Measurements from ENCODE around the gene PKMYT1. TPM values are rescaled to one million over a fixed set of nuclear protein-coding genes. Genes with fewer than 3 reads are reported as not detected.

Gene PKMYT1
- total RNA-seq, 1 donor from 2014 or later, result 4.6 TPM

GRCh38 chr16:2925951-2926649, 54.1 kb downstream of the PKMYT1 start:
- Histone ChIP-seq H3K27me3 (peaks cover 10% of the 10 kb centered on the region), H3K4me3 (peak overlapping the region; percentile 36), H2AFZ (replicated peaks) (no peak overlapping the region), H3K27ac (no peak overlapping the region), H3K79me2 (ENCODE audit: low read depth) (no peaks in the 10 kb centered on the region), H3K9me3 (ENCODE audit: low read depth) (no peaks in the 10 kb centered on the region), H3K36me3 (no peaks in the 10 kb centered on the region), H3K4me1 (peaks cover 19% of the 10 kb centered on the region), H3K4me2 (peak overlapping the region; percentile 79), H3K9ac (no peak overlapping the region), H3F3A (ENCODE audit: low read depth) (peaks cover 21% of the 10 kb centered on the region), H4K20me1 (ENCODE audit: low read depth) (no peaks in the 10 kb centered on the region)
- peaks cover 23% of the 10 kb centered on the region for H3K4me1 Mint-ChIP-seq
- no peaks in the 10 kb centered on the region for H3K9me3 Mint-ChIP-seq
- H3K4me3 Mint-ChIP-seq, result no peak overlapping the region
- TF ChIP-seq CTCF (IDR thresholded peaks at IDR 0.05), result no peak
- no peak for TF ChIP-seq EZH2 (IDR thresholded peaks at IDR 0.05)
- TF ChIP-seq EZH2phosphoT487 (IDR thresholded peaks at IDR 0.05), result no peak
- no peak for DNase-seq (ENCODE audit: low spot score)
- no peak overlapping the region for H3K27ac Mint-ChIP-seq
- peaks cover 2% of the 10 kb centered on the region for H3K27me3 Mint-ChIP-seq (ENCODE audit: insufficient read depth, low read depth)
- H3K36me3 Mint-ChIP-seq, result peaks cover 5% of the 10 kb centered on the region

- Histone ChIP-seq H3K27ac (no peak overlapping the region), H2AFZ (replicated peaks) (peak overlapping the region; percentile 72), H3K36me3 (no peaks in the 10 kb centered on the region), H3K4me3 (peak overlapping the region; percentile 36), H3K4me1 (peaks cover 19% of the 10 kb centered on the region), H3K27me3 (peaks cover 10% of the 10 kb centered on the region), H3F3A (ENCODE audit: low read depth) (peaks cover 24% of the 10 kb centered on the region), H3K9me3 (ENCODE audit: low read depth) (no peaks in the 10 kb centered on the region), H4K20me1 (ENCODE audit: low read depth) (no peaks in the 10 kb centered on the region), H3K4me2 (peak overlapping the region; percentile 79), H3K9ac (no peak overlapping the region), H3K79me2 (ENCODE audit: low read depth) (no peaks in the 10 kb centered on the region)
- Mint-ChIP-seq H3K27me3 (ENCODE audit: insufficient read depth, low read depth) (peaks cover 2% of the 10 kb centered on the region), H3K4me1 (peaks cover 23% of the 10 kb centered on the region), H3K4me3 (no peak overlapping the region), H3K27ac (no peak overlapping the region), H3K9me3 (no peaks in the 10 kb centered on the region), H3K36me3 (peaks cover 5% of the 10 kb centered on the region)
- DNase-seq (ENCODE audit: low spot score), result peak; percentile 85
- TF ChIP-seq EZH2 (IDR thresholded peaks at IDR 0.05), result no peak
- no peak for TF ChIP-seq EZH2phosphoT487 (IDR thresholded peaks at IDR 0.05)
- no peak for TF ChIP-seq CTCF (IDR thresholded peaks at IDR 0.05)
Measured at GRCh38 chr16:2924901-2925755, 55.1 kb downstream of the PKMYT1 start.

GRCh38 chr16:2923481-2923880, 56.8 kb downstream of the PKMYT1 start:
- H3K36me3 ChIP-seq, result no peaks in the 10 kb centered on the region
- no peak for TF ChIP-seq CTCF (IDR thresholded peaks at IDR 0.05)
- TF ChIP-seq EZH2phosphoT487 (IDR thresholded peaks at IDR 0.05), result no peak
- TF ChIP-seq EZH2 (IDR thresholded peaks at IDR 0.05), result no peak
- Mint-ChIP-seq H3K27me3 (ENCODE audit: insufficient read depth, low read depth) (peaks cover 9% of the 10 kb centered on the region), H3K36me3 (peaks cover 8% of the 10 kb centered on the region), H3K4me1 (peaks cover 21% of the 10 kb centered on the region), H3K27ac (no peak overlapping the region), H3K4me3 (no peak overlapping the region), H3K9me3 (no peaks in the 10 kb centered on the region)
- H3K9ac ChIP-seq, result no peak overlapping the region
- no peak overlapping the region for H3K27ac ChIP-seq
- H2AFZ ChIP-seq (replicated peaks), result no peak overlapping the region
- peaks cover 10% of the 10 kb centered on the region for H3K27me3 ChIP-seq
- H3F3A ChIP-seq (ENCODE audit: low read depth), result peaks cover 25% of the 10 kb centered on the region
- no peak for DNase-seq (ENCODE audit: low spot score)
- H4K20me1 ChIP-seq (ENCODE audit: low read depth), result no peaks in the 10 kb centered on the region
- no peaks in the 10 kb centered on the region for H3K9me3 ChIP-seq (ENCODE audit: low read depth)
- peaks cover 14% of the 10 kb centered on the region for H3K4me1 ChIP-seq
- no peak overlapping the region for H3K4me2 ChIP-seq
- no peak overlapping the region for H3K4me3 ChIP-seq
- H3K79me2 ChIP-seq (ENCODE audit: low read depth), result no peaks in the 10 kb centered on the region

Small RNAs within 50 kb of the gene (small RNA-seq; reads per million reads assigned to genes)
- gene LINC00514, result not detected

Other genes with a start within 250 kb of the PKMYT1 start
- 82.3 and 119 TPM in 2 replicates for gene SRRM2, start 227.8 kb downstream of the PKMYT1 start, total RNA-seq (ENCODE audit: low replicate concordance)
- 210 and 402 TPM in 2 replicates for gene ELOB, start 203.2 kb downstream of the PKMYT1 start, total RNA-seq (ENCODE audit: low replicate concordance)
- gene PRSS33, start 192.9 kb downstream of the PKMYT1 start, total RNA-seq (ENCODE audit: low replicate concordance), result 0.40 and 0.73 TPM in 2 replicates
- gene PRSS41, start 182.0 kb downstream of the PKMYT1 start, total RNA-seq (ENCODE audit: low replicate concordance), result not detected in 2 replicates
- gene PRSS21, start 163.2 kb downstream of the PKMYT1 start, total RNA-seq (ENCODE audit: low replicate concordance), result not detected in 2 replicates
- not detected in 2 replicates for gene ZG16B, start 150.1 kb downstream of the PKMYT1 start, total RNA-seq (ENCODE audit: low replicate concordance)
- gene PRSS22, start 122.3 kb downstream of the PKMYT1 start, total RNA-seq (ENCODE audit: low replicate concordance), result not detected in 2 replicates
- 15.8 and 46.5 TPM in 2 replicates for gene FLYWCH2, start 97.2 kb downstream of the PKMYT1 start, total RNA-seq (ENCODE audit: low replicate concordance)
- gene FLYWCH1, start 68.5 kb downstream of the PKMYT1 start, total RNA-seq (ENCODE audit: low replicate concordance), result 5.1 and 16.1 TPM in 2 replicates
- 0.51 and 5.6 TPM in 2 replicates for gene KREMEN2, start 16.2 kb downstream of the PKMYT1 start, total RNA-seq (ENCODE audit: low replicate concordance)
- 3.3 and 15.4 TPM in 2 replicates for gene PAQR4, start 11.1 kb downstream of the PKMYT1 start, total RNA-seq (ENCODE audit: low replicate concordance)
- gene CLDN9, start 32.5 kb upstream of the PKMYT1 start, total RNA-seq (ENCODE audit: low replicate concordance), result not detected in 2 replicates
- 31.6 and 60.0 TPM in 2 replicates for gene CLDN6, start 37.7 kb upstream of the PKMYT1 start, total RNA-seq (ENCODE audit: low replicate concordance)
- gene TNFRSF12A, start 39.9 kb upstream of the PKMYT1 start, total RNA-seq (ENCODE audit: low replicate concordance), result 6.7 and 14.3 TPM in 2 replicates
- gene HCFC1R1, start 43.5 kb upstream of the PKMYT1 start, total RNA-seq (ENCODE audit: low replicate concordance), result 1.6 and 15.7 TPM in 2 replicates
- 16.6 and 28.6 TPM in 2 replicates for gene THOC6, start 43.6 kb upstream of the PKMYT1 start, total RNA-seq (ENCODE audit: low replicate concordance)
- 0.12 TPM in 1 of 2 replicates, not detected in the other for gene BICDL2, start 56.5 kb upstream of the PKMYT1 start, total RNA-seq (ENCODE audit: low replicate concordance)
- gene MMP25, start 66.1 kb upstream of the PKMYT1 start, total RNA-seq (ENCODE audit: low replicate concordance), result 0.58 and 0.62 TPM in 2 replicates
- 1.4 TPM in 1 of 2 replicates, not detected in the other for gene IL32, start 85.2 kb upstream of the PKMYT1 start, total RNA-seq (ENCODE audit: low replicate concordance)
- gene ZSCAN10, start 118.8 kb upstream of the PKMYT1 start, total RNA-seq (ENCODE audit: low replicate concordance), result 5.4 and 16.2 TPM in 2 replicates
- gene ZNF205, start 132.1 kb upstream of the PKMYT1 start, total RNA-seq (ENCODE audit: low replicate concordance), result 5.4 and 19.6 TPM in 2 replicates
- gene ZNF213, start 154.6 kb upstream of the PKMYT1 start, total RNA-seq (ENCODE audit: low replicate concordance), result 1.3 and 4.0 TPM in 2 replicates
- gene OR1F1, start 207.8 kb upstream of the PKMYT1 start, total RNA-seq (ENCODE audit: low replicate concordance), result not detected in 2 replicates

All from neural progenitor cell (in vitro differentiated cells).